ENCODE measurements around the gene ATP1A1. TPM values are rescaled to one million over a fixed set of nuclear protein-coding genes. Genes with fewer than 3 reads are reported as not detected.

Gene ATP1A1
- total and polyA plus RNA-seq, 9 of the 15 experiments (the other 6 are each of a cell fraction or from before 2014, with no cell fraction given): 99.3 to 513 (median 234) TPM

DNA sequence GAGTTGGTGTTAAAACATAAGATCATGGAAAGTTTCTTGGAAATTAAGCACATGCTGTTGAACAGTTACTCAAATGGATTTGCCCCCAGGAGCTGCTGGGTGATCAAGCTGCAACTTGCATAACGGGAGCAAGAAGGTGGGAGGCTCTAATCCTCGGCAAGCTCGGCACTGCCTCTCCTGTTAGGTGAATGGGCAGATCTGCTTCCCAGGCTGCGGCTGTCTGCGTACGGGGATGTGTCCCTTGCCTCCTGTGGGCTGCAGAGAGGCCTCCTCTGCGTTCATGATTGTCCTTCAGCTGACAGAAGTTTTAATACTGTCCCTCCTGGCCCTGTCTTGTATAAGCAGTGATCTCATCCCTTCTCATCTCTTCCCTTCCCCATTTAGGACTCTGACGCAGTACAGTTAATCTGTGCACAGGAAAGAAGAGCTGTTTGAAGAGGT is 36.7 kb downstream of the ATP1A1 start (continued):
- TF ChIP-seq MAZ (CRISPR knock-in tag; conservative IDR thresholded peaks at IDR 0.05 in 1 of 2, IDR thresholded peaks at IDR 0.05 in 1 of 2) (no peak), SOX6 (IDR thresholded peaks at IDR 0.05) (no peak), SMARCE1 (IDR thresholded peaks at IDR 0.05) (peak; percentile 12; the same call in 1 of the 2 replicates), PHB (CRISPR knock-in tag; IDR thresholded peaks at IDR 0.05) (no peak), TARDBP (IDR thresholded peaks at IDR 0.05) (no peak), ZNF830 (CRISPR knock-in tag; IDR thresholded peaks at IDR 0.05) (no peak), CHCHD3 (CRISPR knock-in tag; IDR thresholded peaks at IDR 0.05) (no peak), SP1 (CRISPR knock-in tag; IDR thresholded peaks at IDR 0.05) (0 out of 2 replicates have a peak, but pooled peaks have one; percentile 8), TCFL5 (CRISPR knock-in tag; conservative IDR thresholded peaks at IDR 0.05) (no peak), YY1 (IDR thresholded peaks at IDR 0.05; ENCODE audit: borderline replicate concordance in 1 of 3, control insufficient read depth in 1 of 3, extremely low read depth in 1 of 3, insufficient read depth in 3 of 3, insufficient read length in 1 of 3, insufficient replicate concordance in 2 of 3, low read depth in 1 of 3, low read length in 2 of 3) (peak in 1 of 3 experiments; percentile 26), ZNF253 (CRISPR knock-in tag; conservative IDR thresholded peaks at IDR 0.05) (no peak), KAT7 (CRISPR knock-in tag; IDR thresholded peaks at IDR 0.05; ENCODE audit: borderline replicate concordance) (0 out of 2 replicates have a peak, but pooled peaks have one; percentile 73), ZNF785 (CRISPR knock-in tag; IDR thresholded peaks at IDR 0.05) (no peak), EHMT2 (IDR thresholded peaks at IDR 0.05) (no peak), FOXJ2 (tag; IDR thresholded peaks at IDR 0.05) (no peak), SMC3 (conservative IDR thresholded peaks at IDR 0.05; ENCODE audit: insufficient read depth, low read depth, low read length) (no peak), TCF3 (CRISPR knock-in tag; IDR thresholded peaks at IDR 0.05) (no peak), HOXB6 (CRISPR knock-in tag; IDR thresholded peaks at IDR 0.05; ENCODE audit: borderline replicate concordance) (no peak), JUND (IDR thresholded peaks at IDR 0.05; ENCODE audit: borderline replicate concordance, low read depth, low read length) (peak; percentile 59; the same call in 1 of the 2 replicates), JUND (tag; IDR thresholded peaks at IDR 0.05; ENCODE audit: borderline replicate concordance, low read depth, low read length) (peak; percentile 61; the same call in 2 of the 3 replicates), HNRNPH1 (optimal IDR thresholded peaks at IDR 0.05; ENCODE audit: low read depth, low read length) (no peak), SIN3B (IDR thresholded peaks at IDR 0.05; ENCODE audit: low read depth) (no peak), TEAD2 (tag; IDR thresholded peaks at IDR 0.05) (no peak)
- TF ChIP-seq, protein P1, sequence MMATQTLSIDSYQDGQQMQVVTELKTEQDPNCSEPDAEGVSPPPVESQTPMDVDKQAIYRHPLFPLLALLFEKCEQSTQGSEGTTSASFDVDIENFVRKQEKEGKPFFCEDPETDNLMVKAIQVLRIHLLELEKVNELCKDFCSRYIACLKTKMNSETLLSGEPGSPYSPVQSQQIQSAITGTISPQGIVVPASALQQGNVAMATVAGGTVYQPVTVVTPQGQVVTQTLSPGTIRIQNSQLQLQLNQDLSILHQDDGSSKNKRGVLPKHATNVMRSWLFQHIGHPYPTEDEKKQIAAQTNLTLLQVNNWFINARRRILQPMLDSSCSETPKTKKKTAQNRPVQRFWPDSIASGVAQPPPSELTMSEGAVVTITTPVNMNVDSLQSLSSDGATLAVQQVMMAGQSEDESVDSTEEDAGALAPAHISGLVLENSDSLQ (IDR thresholded peaks at IDR 0.05): peak; percentile 46
- TF ChIP-seq, protein P2, sequence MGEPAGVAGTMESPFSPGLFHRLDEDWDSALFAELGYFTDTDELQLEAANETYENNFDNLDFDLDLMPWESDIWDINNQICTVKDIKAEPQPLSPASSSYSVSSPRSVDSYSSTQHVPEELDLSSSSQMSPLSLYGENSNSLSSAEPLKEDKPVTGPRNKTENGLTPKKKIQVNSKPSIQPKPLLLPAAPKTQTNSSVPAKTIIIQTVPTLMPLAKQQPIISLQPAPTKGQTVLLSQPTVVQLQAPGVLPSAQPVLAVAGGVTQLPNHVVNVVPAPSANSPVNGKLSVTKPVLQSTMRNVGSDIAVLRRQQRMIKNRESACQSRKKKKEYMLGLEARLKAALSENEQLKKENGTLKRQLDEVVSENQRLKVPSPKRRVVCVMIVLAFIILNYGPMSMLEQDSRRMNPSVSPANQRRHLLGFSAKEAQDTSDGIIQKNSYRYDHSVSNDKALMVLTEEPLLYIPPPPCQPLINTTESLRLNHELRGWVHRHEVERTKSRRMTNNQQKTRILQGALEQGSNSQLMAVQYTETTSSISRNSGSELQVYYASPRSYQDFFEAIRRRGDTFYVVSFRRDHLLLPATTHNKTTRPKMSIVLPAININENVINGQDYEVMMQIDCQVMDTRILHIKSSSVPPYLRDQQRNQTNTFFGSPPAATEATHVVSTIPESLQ (CRISPR knock-in tag; IDR thresholded peaks at IDR 0.05): no peak
- TF ChIP-seq, protein P3, sequence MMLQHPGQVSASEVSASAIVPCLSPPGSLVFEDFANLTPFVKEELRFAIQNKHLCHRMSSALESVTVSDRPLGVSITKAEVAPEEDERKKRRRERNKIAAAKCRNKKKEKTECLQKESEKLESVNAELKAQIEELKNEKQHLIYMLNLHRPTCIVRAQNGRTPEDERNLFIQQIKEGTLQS (IDR thresholded peaks at IDR 0.05): peak; percentile 67
- TF ChIP-seq, protein P3 (CRISPR knock-in tag; conservative IDR thresholded peaks at IDR 0.05): no peak
